ENCODE measurements around the gene GTF2H1. TPM values are rescaled to one million over a fixed set of nuclear protein-coding genes. Genes with fewer than 3 reads are reported as not detected.

GTF2H1 gene
- polyA plus RNA-seq, 4 donors: 23.1 to 65.7 (median 27.3) TPM

DNA sequence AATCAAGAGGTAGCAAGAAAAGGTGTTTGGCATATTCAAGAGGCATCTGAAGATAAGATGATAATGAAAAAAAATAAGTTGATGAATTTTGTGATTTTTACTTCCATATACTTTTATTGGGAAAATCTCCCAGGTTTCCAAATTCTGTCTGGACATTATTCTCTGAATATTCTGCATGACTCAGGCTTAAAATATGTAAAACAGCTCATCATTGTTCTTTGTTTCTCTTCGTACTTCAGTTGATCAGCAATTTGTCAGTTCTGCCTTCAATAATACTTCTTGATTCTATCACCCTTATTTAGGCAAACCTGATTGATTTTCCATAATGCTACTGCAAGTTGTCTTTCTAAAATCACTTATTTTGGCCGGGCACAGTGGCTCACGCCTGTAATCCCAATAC lies 30.2 kb downstream of the GTF2H1 start:
- 91 to 94% (median 94%) methylated on average over 3 of the region's 3 CpGs for WGBS, 3 donors
- no peaks in the 10 kb centered on the region for H3K27me3 ChIP-seq (ENCODE audit: control insufficient read depth in 3 of 3, insufficient read depth in 3 of 3, low read length in 3 of 3)
- H3K4me1 ChIP-seq (ENCODE audit: control insufficient read depth in 3 of 3, insufficient read depth in 2 of 3, low read depth in 1 of 3, low read length in 2 of 3): no peaks in the 10 kb centered on the region
- FAIRE-seq (no peak), DNase-seq (no peak)
- peaks cover 2 to 36% (median 4%) of the 10 kb centered on the region in 3 donors for H3K36me3 ChIP-seq (ENCODE audit: control insufficient read depth in 3 of 3, insufficient read depth in 2 of 3, low read depth in 1 of 3, low read length in 3 of 3)
- H3K9me3 ChIP-seq (ENCODE audit: control insufficient read depth in 2 of 2, insufficient read depth in 1 of 2, low read depth in 1 of 2, low read length in 1 of 2): no peaks in the 10 kb centered on the region
- H3K27ac ChIP-seq (ENCODE audit: low read depth in 1 of 3, low read length in 2 of 3): no peak overlapping the region
- H3K4me3 ChIP-seq (ENCODE audit: low read depth in 1 of 3, low read length in 3 of 3): no peak overlapping the region

DNA sequence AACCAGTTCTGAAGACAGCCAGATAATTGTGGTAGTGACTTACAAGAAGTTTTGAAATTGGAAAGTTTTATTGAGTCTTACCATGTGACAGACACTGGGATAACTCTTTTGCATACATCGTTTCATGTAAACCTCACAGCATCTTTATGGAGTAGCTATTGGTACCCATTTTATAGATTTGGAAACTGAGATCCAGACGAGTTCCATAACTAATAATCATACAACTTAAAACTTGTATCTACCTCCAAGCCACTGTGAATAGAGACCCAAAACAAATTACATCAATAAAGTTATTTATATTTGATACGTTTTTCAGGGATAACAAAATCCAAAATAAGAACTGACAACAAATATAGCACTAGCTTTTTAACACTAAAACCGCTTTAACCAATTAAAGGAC lies 36.3 kb downstream of the GTF2H1 start:
- no peak overlapping the region for H3K4me3 ChIP-seq (ENCODE audit: low read depth in 1 of 3, low read length in 3 of 3)
- no peak for FAIRE-seq
- no peak overlapping the region for H3K27ac ChIP-seq (ENCODE audit: low read depth in 1 of 3, low read length in 2 of 3)
- no peaks in the 10 kb centered on the region for H3K27me3 ChIP-seq (ENCODE audit: control insufficient read depth in 3 of 3, insufficient read depth in 3 of 3, low read length in 3 of 3)
- no peaks in the 10 kb centered on the region for H3K9me3 ChIP-seq (ENCODE audit: control insufficient read depth in 2 of 2, insufficient read depth in 1 of 2, low read depth in 1 of 2, low read length in 1 of 2)
- H3K4me1 ChIP-seq (ENCODE audit: control insufficient read depth in 3 of 3, insufficient read depth in 2 of 3, low read depth in 1 of 3, low read length in 2 of 3): no peaks in the 10 kb centered on the region
- WGBS, 3 donors: 93 to 95% (median 93%) methylated on average over 4 of the region's 4 CpGs
- H3K36me3 ChIP-seq (ENCODE audit: control insufficient read depth in 3 of 3, insufficient read depth in 2 of 3, low read depth in 1 of 3, low read length in 3 of 3): peaks cover 8 to 49% (median 21%) of the 10 kb centered on the region in 3 donors
- no peak for DNase-seq

DNA sequence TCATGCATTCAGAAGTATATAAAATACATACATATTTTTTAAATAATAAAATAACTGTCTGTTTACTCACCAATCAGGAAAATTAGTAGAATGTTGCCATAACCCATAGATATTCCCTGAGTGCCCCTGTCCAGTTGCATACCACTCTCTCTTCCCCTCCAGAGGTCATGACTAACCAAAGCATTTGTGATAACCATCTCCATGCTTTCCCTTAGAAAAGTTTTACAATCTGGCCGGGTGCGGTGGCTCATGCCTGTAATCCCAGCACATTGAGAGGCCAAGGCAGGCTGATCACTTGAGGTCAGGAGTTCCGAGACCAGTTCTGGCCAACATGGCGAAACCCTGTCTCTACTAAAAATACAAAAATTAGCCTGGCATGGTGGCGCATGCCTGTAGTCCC lies 38.8 kb downstream of the GTF2H1 start:
- H3K9me3 ChIP-seq (ENCODE audit: control insufficient read depth in 2 of 2, insufficient read depth in 1 of 2, low read depth in 1 of 2, low read length in 1 of 2): no peaks in the 10 kb centered on the region
- FAIRE-seq: no peak
- no peak overlapping the region for H3K4me3 ChIP-seq (ENCODE audit: low read depth in 1 of 3, low read length in 3 of 3)
- H3K36me3 ChIP-seq (ENCODE audit: control insufficient read depth in 3 of 3, insufficient read depth in 2 of 3, low read depth in 1 of 3, low read length in 3 of 3): peaks cover 20 to 49% (median 22%) of the 10 kb centered on the region in 3 donors
- no peaks in the 10 kb centered on the region for H3K27me3 ChIP-seq (ENCODE audit: control insufficient read depth in 3 of 3, insufficient read depth in 3 of 3, low read length in 3 of 3)
- H3K4me1 ChIP-seq (ENCODE audit: control insufficient read depth in 3 of 3, insufficient read depth in 2 of 3, low read depth in 1 of 3, low read length in 2 of 3): no peaks in the 10 kb centered on the region
- WGBS, 3 donors: 91 to 95% (median 93%) methylated on average over 5 of the region's 5 CpGs
- DNase-seq: no peak
- H3K27ac ChIP-seq (ENCODE audit: low read depth in 1 of 3, low read length in 2 of 3): no peak overlapping the region

DNA sequence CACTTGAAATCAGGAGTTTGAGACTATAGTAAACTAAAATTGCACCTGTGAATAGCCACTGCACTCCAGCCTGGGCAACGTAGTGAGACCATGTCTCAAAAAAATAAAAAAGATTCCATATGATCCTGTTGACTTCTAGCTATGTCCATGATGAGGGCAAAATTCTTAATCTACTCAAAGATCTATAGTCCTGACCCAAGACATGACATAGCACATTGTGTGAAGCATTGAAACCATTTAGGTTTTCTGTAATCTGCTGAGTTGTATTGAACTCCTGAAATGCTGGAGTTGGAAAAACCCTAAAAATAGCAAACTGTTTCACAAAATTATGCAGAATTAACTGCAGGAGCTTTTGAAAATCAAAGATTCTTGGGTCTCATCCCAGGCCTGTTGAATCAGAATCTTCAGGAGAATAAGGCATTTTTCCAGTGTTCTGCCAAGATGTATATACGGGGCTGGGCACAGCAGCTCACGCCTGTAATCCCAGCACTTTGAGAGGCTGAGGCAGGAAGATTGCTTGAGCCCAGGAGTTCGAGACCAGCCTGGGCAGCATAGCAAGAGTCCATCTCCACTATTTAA lies 42.2 kb downstream of the GTF2H1 start:
- H3K4me3 ChIP-seq (ENCODE audit: low read depth in 1 of 3, low read length in 3 of 3): no peak overlapping the region
- peaks cover 20 to 40% (median 23%) of the 10 kb centered on the region in 3 donors for H3K36me3 ChIP-seq (ENCODE audit: control insufficient read depth in 3 of 3, insufficient read depth in 2 of 3, low read depth in 1 of 3, low read length in 3 of 3)
- DNase-seq: no peak
- WGBS, 3 donors: 88 to 96% (median 94%) methylated on average over 4 of the region's 4 CpGs
- no peaks in the 10 kb centered on the region for H3K27me3 ChIP-seq (ENCODE audit: control insufficient read depth in 3 of 3, insufficient read depth in 3 of 3, low read length in 3 of 3)
- FAIRE-seq: no peak
- no peaks in the 10 kb centered on the region for H3K9me3 ChIP-seq (ENCODE audit: control insufficient read depth in 2 of 2, insufficient read depth in 1 of 2, low read depth in 1 of 2, low read length in 1 of 2)
- H3K27ac ChIP-seq (ENCODE audit: low read depth in 1 of 3, low read length in 2 of 3): no peak overlapping the region
- H3K4me1 ChIP-seq (ENCODE audit: control insufficient read depth in 3 of 3, insufficient read depth in 2 of 3, low read depth in 1 of 3, low read length in 2 of 3): peaks cover 0 to 5% (median 2%) of the 10 kb centered on the region in 3 donors

DNA sequence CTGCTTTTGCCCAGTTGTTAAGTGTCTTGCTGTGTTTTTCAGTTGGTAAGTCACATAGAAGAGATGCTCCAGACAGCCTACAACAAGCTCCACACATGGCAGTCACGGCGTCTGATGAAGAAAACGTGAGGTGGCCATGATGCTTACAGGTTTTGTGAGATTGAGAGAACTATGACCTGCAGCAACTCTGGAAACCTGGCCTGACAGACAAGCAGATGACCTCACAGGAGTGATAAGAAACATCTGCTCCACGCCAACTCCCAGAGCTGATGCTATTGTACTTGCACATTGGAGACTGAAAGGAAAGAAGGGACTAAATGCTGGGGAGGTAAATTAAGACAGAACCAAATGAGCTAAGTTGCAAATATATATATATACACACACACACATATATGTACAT lies 43.4 kb downstream of the GTF2H1 start:
- H3K4me3 ChIP-seq (ENCODE audit: low read depth in 1 of 3, low read length in 3 of 3): no peak overlapping the region
- H3K27ac ChIP-seq (ENCODE audit: low read depth in 1 of 3, low read length in 2 of 3): no peak overlapping the region
- WGBS, 3 donors: 79 to 85% (median 82%) methylated on average over 4 of the region's 4 CpGs
- no peaks in the 10 kb centered on the region for H3K27me3 ChIP-seq (ENCODE audit: control insufficient read depth in 3 of 3, insufficient read depth in 3 of 3, low read length in 3 of 3)
- no peaks in the 10 kb centered on the region for H3K9me3 ChIP-seq (ENCODE audit: control insufficient read depth in 2 of 2, insufficient read depth in 1 of 2, low read depth in 1 of 2, low read length in 1 of 2)
- DNase-seq (no peak), FAIRE-seq (no peak)
- H3K4me1 ChIP-seq (ENCODE audit: control insufficient read depth in 3 of 3, insufficient read depth in 2 of 3, low read depth in 1 of 3, low read length in 2 of 3): peaks cover 0 to 5% (median 2%) of the 10 kb centered on the region in 3 donors
- H3K36me3 ChIP-seq (ENCODE audit: control insufficient read depth in 3 of 3, insufficient read depth in 2 of 3, low read depth in 1 of 3, low read length in 3 of 3): peaks cover 19 to 30% (median 19%) of the 10 kb centered on the region in 3 donors

DNA sequence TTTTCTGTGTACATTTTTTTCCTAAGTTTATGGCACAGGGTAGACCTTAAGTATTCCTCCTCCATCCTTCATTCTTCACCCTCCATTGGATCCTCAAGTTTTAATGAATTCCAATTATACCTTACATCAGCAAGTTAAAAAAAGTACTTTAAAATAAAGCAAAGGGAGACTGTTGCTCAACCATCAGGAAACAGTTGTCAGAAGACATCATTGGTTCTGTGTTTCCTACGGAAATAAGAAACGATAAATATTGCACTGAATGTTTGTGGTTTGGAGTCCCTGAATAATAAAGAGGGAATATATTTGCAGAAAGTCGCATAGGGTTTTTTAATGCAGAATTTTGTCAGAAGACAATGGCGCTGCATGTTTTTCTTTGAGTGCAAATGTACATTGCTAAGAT lies 43.9 kb downstream of the GTF2H1 start:
- DNase-seq: no peak
- H3K36me3 ChIP-seq (ENCODE audit: control insufficient read depth in 3 of 3, insufficient read depth in 2 of 3, low read depth in 1 of 3, low read length in 3 of 3): peaks cover 16 to 26% (median 19%) of the 10 kb centered on the region in 3 donors
- no peak for FAIRE-seq
- 79 to 91% (median 89%) methylated on average over 4 of the region's 4 CpGs for WGBS, 3 donors
- H3K4me3 ChIP-seq (ENCODE audit: low read depth in 1 of 3, low read length in 3 of 3): no peak overlapping the region
- H3K27me3 ChIP-seq (ENCODE audit: control insufficient read depth in 3 of 3, insufficient read depth in 3 of 3, low read length in 3 of 3): no peaks in the 10 kb centered on the region
- no peak overlapping the region for H3K27ac ChIP-seq (ENCODE audit: low read depth in 1 of 3, low read length in 2 of 3)
- peaks cover 0 to 9% (median 2%) of the 10 kb centered on the region in 3 donors for H3K4me1 ChIP-seq (ENCODE audit: control insufficient read depth in 3 of 3, insufficient read depth in 2 of 3, low read depth in 1 of 3, low read length in 2 of 3)
- H3K9me3 ChIP-seq (ENCODE audit: control insufficient read depth in 2 of 2, insufficient read depth in 1 of 2, low read depth in 1 of 2, low read length in 1 of 2): no peaks in the 10 kb centered on the region

DNA sequence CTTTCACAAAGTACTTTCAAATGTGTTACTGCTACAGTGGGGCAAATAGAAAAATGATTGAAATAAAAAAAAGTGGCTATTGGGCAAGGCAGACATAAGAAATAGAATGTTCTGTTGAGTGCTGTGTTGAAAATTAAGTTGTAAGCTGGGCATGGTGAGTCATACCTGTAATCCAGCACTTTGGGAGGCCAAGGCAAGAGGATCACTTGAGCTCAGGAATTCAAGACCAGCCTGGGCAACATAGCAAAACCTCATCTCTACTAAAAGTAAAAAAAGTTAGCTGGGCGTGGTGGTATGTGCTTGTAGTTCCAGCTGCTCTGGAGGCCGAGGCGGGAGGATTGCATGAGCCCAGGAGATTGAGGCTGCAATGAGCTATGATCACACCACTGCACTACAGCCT lies 45.1 kb downstream of the GTF2H1 start:
- no peak for FAIRE-seq
- Histone ChIP-seq H3K27me3 (ENCODE audit: control insufficient read depth in 3 of 3, insufficient read depth in 3 of 3, low read length in 3 of 3) (no peaks in the 10 kb centered on the region), H3K9me3 (ENCODE audit: control insufficient read depth in 2 of 2, insufficient read depth in 1 of 2, low read depth in 1 of 2, low read length in 1 of 2) (no peaks in the 10 kb centered on the region), H3K36me3 (ENCODE audit: control insufficient read depth in 3 of 3, insufficient read depth in 2 of 3, low read depth in 1 of 3, low read length in 3 of 3) (peaks cover 12 to 23% (median 19%) of the 10 kb centered on the region in 3 donors), H3K4me3 (ENCODE audit: low read depth in 1 of 3, low read length in 3 of 3) (no peak overlapping the region), H3K4me1 (ENCODE audit: control insufficient read depth in 3 of 3, insufficient read depth in 2 of 3, low read depth in 1 of 3, low read length in 2 of 3) (peaks cover 0 to 19% (median 2%) of the 10 kb centered on the region in 3 donors), H3K27ac (ENCODE audit: low read depth in 1 of 3, low read length in 2 of 3) (no peak overlapping the region)
- DNase-seq: no peak
- 90 to 98% (median 92%) methylated on average over 3 of the region's 3 CpGs for WGBS, 3 donors

DNA sequence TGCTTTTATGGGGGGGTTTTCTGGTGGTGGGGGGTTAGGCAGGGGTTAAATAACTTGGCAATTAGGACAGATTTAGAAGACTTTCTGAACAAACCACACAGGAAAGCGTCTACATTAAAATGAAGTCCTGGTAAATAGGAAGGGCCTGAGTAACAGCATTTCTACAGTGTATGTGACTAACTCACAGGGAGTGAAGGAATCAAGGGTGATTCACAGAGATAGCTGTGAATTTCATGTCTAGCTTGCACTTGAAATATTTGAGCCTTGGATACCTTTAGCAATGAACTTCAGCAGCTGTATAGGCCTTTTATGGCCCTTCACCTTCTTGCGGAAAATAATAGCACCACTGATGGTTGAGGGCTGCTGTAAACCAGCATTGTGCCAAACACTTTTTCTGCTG lies 45.9 kb downstream of the GTF2H1 start:
- Histone ChIP-seq H3K4me3 (ENCODE audit: low read depth in 1 of 3, low read length in 3 of 3) (no peak overlapping the region), H3K4me1 (ENCODE audit: control insufficient read depth in 3 of 3, insufficient read depth in 2 of 3, low read depth in 1 of 3, low read length in 2 of 3) (peaks cover 0 to 22% (median 2%) of the 10 kb centered on the region in 3 donors), H3K9me3 (ENCODE audit: control insufficient read depth in 2 of 2, insufficient read depth in 1 of 2, low read depth in 1 of 2, low read length in 1 of 2) (no peaks in the 10 kb centered on the region), H3K27ac (ENCODE audit: low read depth in 1 of 3, low read length in 2 of 3) (peak overlapping the region in 1 of 3 donors; percentile 44), H3K27me3 (ENCODE audit: control insufficient read depth in 3 of 3, insufficient read depth in 3 of 3, low read length in 3 of 3) (no peaks in the 10 kb centered on the region), H3K36me3 (ENCODE audit: control insufficient read depth in 3 of 3, insufficient read depth in 2 of 3, low read depth in 1 of 3, low read length in 3 of 3) (peaks cover 8 to 20% (median 16%) of the 10 kb centered on the region in 3 donors)
- FAIRE-seq: no peak
- WGBS, 3 donors: 64 to 70% (median 67%) methylated on average over 2 of the region's 2 CpGs
- no peak for DNase-seq

DNA sequence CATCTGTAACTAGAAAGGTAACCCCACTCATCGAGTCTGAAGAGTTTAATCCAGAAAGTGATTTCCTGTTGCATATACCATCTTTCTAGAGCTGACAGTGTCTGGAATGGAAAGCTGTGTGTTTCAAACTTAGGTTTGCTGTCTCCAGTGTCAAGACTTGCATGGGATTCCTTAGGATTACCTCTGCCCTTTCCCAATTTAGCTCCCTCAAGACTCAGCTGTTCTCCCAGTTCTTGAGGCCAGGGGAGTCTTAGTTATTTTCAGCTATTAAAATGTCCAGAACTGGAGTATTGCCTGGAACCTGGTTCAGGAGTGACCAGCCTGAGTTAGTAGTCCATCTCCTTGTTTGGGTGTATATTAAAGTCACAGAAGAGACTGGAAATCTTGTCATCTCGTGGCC lies 47.0 kb downstream of the GTF2H1 start:
- WGBS, 3 donors: 76 to 81% (median 76%) methylated on average over 2 of the region's 2 CpGs
- Histone ChIP-seq H3K36me3 (ENCODE audit: control insufficient read depth in 3 of 3, insufficient read depth in 2 of 3, low read depth in 1 of 3, low read length in 3 of 3) (peaks cover 5 to 15% (median 12%) of the 10 kb centered on the region in 3 donors), H3K27me3 (ENCODE audit: control insufficient read depth in 3 of 3, insufficient read depth in 3 of 3, low read length in 3 of 3) (no peaks in the 10 kb centered on the region), H3K4me1 (ENCODE audit: control insufficient read depth in 3 of 3, insufficient read depth in 2 of 3, low read depth in 1 of 3, low read length in 2 of 3) (peaks cover 0 to 22% (median 2%) of the 10 kb centered on the region in 3 donors), H3K27ac (ENCODE audit: low read depth in 1 of 3, low read length in 2 of 3) (no peak overlapping the region), H3K4me3 (ENCODE audit: low read depth in 1 of 3, low read length in 3 of 3) (no peak overlapping the region), H3K9me3 (ENCODE audit: control insufficient read depth in 2 of 2, insufficient read depth in 1 of 2, low read depth in 1 of 2, low read length in 1 of 2) (no peaks in the 10 kb centered on the region)
- DNase-seq (no peak), FAIRE-seq (no peak)

Measured in small intestine (tissue), 7 donors.